Inferior parietal cortex (tissue), 1 donor: ENCODE data around the gene TNFRSF17.

Experiments used
- DNase-seq: peaks from one replicate; pipeline ENCODE4 v3.0.0-alpha.2; 2016; ENCODE audit errors: extremely low spot score

TNFRSF17 gene

GRCh38 chr16:12002447-12003006 lies 37.5 kb downstream of the TNFRSF17 start:
- no peak for DNase-seq

GRCh38 chr16:12006637-12007036 lies 41.6 kb downstream of the TNFRSF17 start:
- no peak for DNase-seq

GRCh38 chr16:12009462-12009861 lies 44.5 kb downstream of the TNFRSF17 start:
- DNase-seq: no peak

- no peak for DNase-seq
Observed at GRCh38 chr16:12009922-12010321, 44.9 kb downstream of the TNFRSF17 start.

- no peak for DNase-seq
Observed at GRCh38 chr16:12010388-12011251, 45.6 kb downstream of the TNFRSF17 start.

GRCh38 chr16:12011565-12011964 lies 46.6 kb downstream of the TNFRSF17 start:
- DNase-seq: no peak

- no peak for DNase-seq
Observed at GRCh38 chr16:12016291-12016947, 51.4 kb downstream of the TNFRSF17 start.

- no peak for DNase-seq
Observed at GRCh38 chr16:12017558-12017957, 52.5 kb downstream of the TNFRSF17 start.
